Bronchial epithelial cell (primary cell): ENCODE measurements around the gene CCDC149. TPM values are rescaled to one million over a fixed set of nuclear protein-coding genes. Genes with fewer than 3 reads are reported as not detected.

Source experiments
- DNase-seq: peaks from one replicate; pipeline ENCODE4 v3.0.0-alpha.2; 2010; ENCODE audit warnings: low read depth
- FAIRE-seq: peaks from 2 replicates; lab custom pipeline; 2011; peaks lifted over from hg19 to GRCh38; lab: Jason Lieb, UNC
- H3K27me3 ChIP-seq: 2 replicates; pipeline ENCODE4 v1.5.1; 2011; ENCODE audit warnings: low read length; ENCODE audit not compliant: control insufficient read depth, insufficient read depth
- H3K36me3 ChIP-seq: 2 replicates; pipeline ENCODE4 v1.5.1; 2011; ENCODE audit warnings: low read length; ENCODE audit not compliant: control insufficient read depth, insufficient read depth
- H3K4me3 ChIP-seq: 2 replicates; pipeline ENCODE4 v1.5.1; 2011; ENCODE audit warnings: mild to moderate bottlenecking, low read depth, low read length, control low read depth
- CTCF ChIP-seq: IDR thresholded peaks from 2 replicates; pipeline ENCODE4 v1.5.1; 2011; ENCODE audit warnings: mild to moderate bottlenecking, moderate library complexity, low read length, control low read depth, inconsistent platforms; ENCODE audit not compliant: insufficient read depth, severe bottlenecking
- total RNA-seq: library from RNA; depleted of rRNA; stranded (reverse); fragments of >200 nt; gene quantifications from 2 replicates; pipeline ENCODE4 v1.2.1, GENCODE V29; 2014

CCDC149 gene
- total RNA-seq, 1 donor from 2014 or later: 4.2 TPM

GRCh38 chr4:24887881-24888430 is 24.9 kb downstream of the CCDC149 start:
- Histone ChIP-seq H3K4me3 (no peak overlapping the region), H3K27me3 (no peaks in the 10 kb centered on the region), H3K36me3 (no peaks in the 10 kb centered on the region)
- DNase-seq (no peak), FAIRE-seq (no peak)
- no peak for TF ChIP-seq CTCF

- TF ChIP-seq CTCF: no peak
Observed at GRCh38 chr4:24886596-24886995, 26.2 kb downstream of the CCDC149 start.

GRCh38 chr4:24885342-24885741 is 27.5 kb downstream of the CCDC149 start:
- no peak for DNase-seq
- no peak for TF ChIP-seq CTCF
- H3K36me3 ChIP-seq: no peaks in the 10 kb centered on the region
- no peaks in the 10 kb centered on the region for H3K27me3 ChIP-seq
- FAIRE-seq: peak; percentile 89
- no peak overlapping the region for H3K4me3 ChIP-seq

More at GRCh38 chr4:24886596-24886995, 26.2 kb downstream of the CCDC149 start:
- no peaks in the 10 kb centered on the region for H3K27me3 ChIP-seq
- no peaks in the 10 kb centered on the region for H3K36me3 ChIP-seq
- H3K4me3 ChIP-seq: no peak overlapping the region
- DNase-seq (no peak), FAIRE-seq (no peak)

GRCh38 chr4:24884902-24885301 is 27.9 kb downstream of the CCDC149 start:
- FAIRE-seq: no peak
- no peak for TF ChIP-seq CTCF
- Histone ChIP-seq H3K27me3 (no peaks in the 10 kb centered on the region), H3K36me3 (no peaks in the 10 kb centered on the region), H3K4me3 (no peak overlapping the region)
- no peak for DNase-seq

- TF ChIP-seq CTCF: no peak
- DNase-seq: peak; percentile 41
- Histone ChIP-seq H3K36me3 (no peaks in the 10 kb centered on the region), H3K4me3 (no peak overlapping the region), H3K27me3 (no peaks in the 10 kb centered on the region)
- FAIRE-seq: peak; percentile 36
Observed at GRCh38 chr4:24881508-24882196, 31.2 kb downstream of the CCDC149 start.
